ENCODE data around the gene FAHD1.

DNA sequence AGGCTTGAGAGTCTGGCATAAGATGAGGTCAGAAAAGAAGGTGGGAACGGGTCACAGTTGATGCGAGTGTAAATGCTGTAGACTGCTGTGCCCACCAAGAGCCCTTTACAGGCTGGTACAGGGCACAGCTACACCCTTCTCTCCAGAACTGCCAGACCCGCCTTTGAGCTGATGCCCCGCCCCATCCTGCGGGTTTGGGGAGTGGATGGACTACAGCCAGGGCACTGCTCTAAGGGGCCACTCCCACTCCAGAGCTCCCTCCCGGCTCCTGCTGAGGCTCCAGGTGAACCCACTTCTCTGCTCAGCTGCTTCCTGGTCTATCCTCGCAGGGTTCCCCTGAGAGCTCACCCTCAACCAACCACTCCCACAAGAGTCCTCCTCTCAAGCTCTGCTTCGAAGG lies 32.6 kb downstream of the FAHD1 start:
- TF ChIP-seq POLR2A (IDR thresholded peaks at IDR 0.05; ENCODE audit: low read length) (no peak), GATA1 (IDR thresholded peaks at IDR 0.05; ENCODE audit: low read depth, low read length) (no peak)
